GM12878 (cell line): ENCODE data around the gene TRAPPC3. TPM values are rescaled to one million over a fixed set of nuclear protein-coding genes. Genes with fewer than 3 reads are reported as not detected.

Experiments used
- ATAC-seq: fragments of 200-7000 bp; cut with Tn5 transposase; 3 replicates; pipeline ENCODE4 v1.9.1; 2020; ENCODE audit warnings: mild to moderate bottlenecking, moderate library complexity
- BruUV-seq: library from RNA; stranded (reverse); fragments of 400-500 nt; replicated peaks from 2 replicates; lab custom pipeline; 2021; lab: Mats Ljungman, UMichigan
- CTCF ChIA-PET: fragments of 300-600 bp; sonication (Branson Sonifier 250); formaldehyde crosslinking; extraction: SDS; loops from one replicate; lab custom pipeline; 2021; ENCODE audit warnings: inconsistent platforms; lab: Yijun Ruan, JAX
- POLR2A ChIA-PET: fragments of 350-600 bp; formaldehyde crosslinking; extraction: SDS; loops from one replicate; lab custom pipeline; 2021; ENCODE audit warnings: inconsistent platforms; lab: Charles Lee
- RAD21 ChIA-PET: fragments of 300-600 bp; sonication (Branson Sonifier 250); formaldehyde crosslinking; loops from one replicate; lab custom pipeline; 2023; ENCODE audit warnings: antibody characterized with exemption; ENCODE audit not compliant: unreplicated experiment; lab: Charles Lee
- SMC1A ChIA-PET: fragments of 300-600 bp; sonication (Branson Sonifier 250); formaldehyde crosslinking; loops from one replicate; lab custom pipeline; 2023; ENCODE audit not compliant: unreplicated experiment, uncharacterized antibody; lab: Charles Lee
- DNase-seq: peaks from one replicate; pipeline ENCODE4 v3.0.0-alpha.2; 2011; ENCODE audit warnings: low read depth, low spot score
- FAIRE-seq: peaks from 3 replicates; lab custom pipeline; 2011; peaks lifted over from hg19 to GRCh38; lab: Jason Lieb, UNC
- H2AFZ ChIP-seq: 2 replicates; pipeline ENCODE4 v1.6.0; 2011; ENCODE audit warnings: low read depth, low read length, control low read depth; ENCODE audit not compliant: control insufficient read depth
- H3K27ac ChIP-seq: 2 replicates; pipeline ENCODE4 v1.5.1; 2011; ENCODE audit warnings: control low read depth; ENCODE audit not compliant: control insufficient read depth, insufficient read depth
- H3K27me3 ChIP-seq, 2 experiments: replicated peaks in 1 of 2; 2 replicates each; pipeline versions ENCODE4 v1.6.0 to v1.6.1; 2011; ENCODE audit warnings: low read length in 1 of 2; ENCODE audit not compliant: control insufficient read depth in 2 of 2, insufficient read depth in 2 of 2
- H3K36me3 ChIP-seq, 2 experiments: 2 replicates each; pipeline ENCODE4 v1.5.1; 2011; ENCODE audit warnings: low read length in 1 of 2; ENCODE audit not compliant: control insufficient read depth in 2 of 2, insufficient read depth in 2 of 2
- H3K4me1 ChIP-seq: 2 replicates; pipeline ENCODE4 v1.6.1; 2011; ENCODE audit warnings: mild to moderate bottlenecking, low read length, moderate library complexity, mixed read lengths; ENCODE audit not compliant: control insufficient read depth, insufficient read depth
- H3K4me2 ChIP-seq: 2 replicates; pipeline ENCODE4 v1.6.0; 2011; ENCODE audit warnings: control low read depth; ENCODE audit not compliant: control insufficient read depth, insufficient read depth
- H3K4me3 ChIP-seq: fragments of 200-600 bp; sonication (generic); 2 replicates; pipeline ENCODE4 v1.5.1; 2016
- H3K79me2 ChIP-seq: 2 replicates; pipeline ENCODE4 v1.6.0; 2011; ENCODE audit warnings: low read length; ENCODE audit not compliant: control insufficient read depth, insufficient read depth
- H3K9ac ChIP-seq: 2 replicates; pipeline ENCODE4 v1.8.0; 2011; ENCODE audit warnings: low read length, control low read depth, mixed read lengths; ENCODE audit not compliant: control insufficient read depth, insufficient read depth
- H3K9me3 ChIP-seq: replicated peaks from 3 replicates; pipeline ENCODE4 v1.5.1; 2011; ENCODE audit warnings: mild to moderate bottlenecking, low read length; ENCODE audit not compliant: control insufficient read depth, insufficient read depth
- H4K20me1 ChIP-seq: 2 replicates; pipeline ENCODE4 v1.6.0; 2011; ENCODE audit not compliant: control insufficient read depth, insufficient read depth
- CBFB ChIP-seq: IDR thresholded peaks from 2 replicates; pipeline ENCODE4 v1.6.1; 2016; ENCODE audit warnings: antibody characterized with exemption, low read depth
- CREM ChIP-seq: IDR thresholded peaks from 2 replicates; pipeline ENCODE4 v1.6.1; 2014; ENCODE audit warnings: antibody characterized with exemption, low read depth
- DPF2 ChIP-seq: fragments of 450-650 bp; IDR thresholded peaks from 2 replicates; pipeline ENCODE4 v1.6.1; 2017; ENCODE audit warnings: mild to moderate bottlenecking
- EED ChIP-seq: sonication (generic); IDR thresholded peaks from 2 replicates; pipeline ENCODE4 v1.6.1; 2016; ENCODE audit warnings: antibody characterized with exemption, low read depth
- JUND ChIP-seq: IDR thresholded peaks from 2 replicates; pipeline ENCODE4 v1.6.1; 2012; ENCODE audit warnings: low read depth, mild to moderate bottlenecking, low read length, improper control_type of control experiment, moderate library complexity
- KAT2A ChIP-seq: conservative IDR thresholded peaks from 2 replicates; pipeline ENCODE4 v1.6.1; 2011; ENCODE audit warnings: low read depth, low read length; ENCODE audit not compliant: control insufficient read depth
- KDM1A ChIP-seq: fragments of 200-600 bp; sonication (generic); IDR thresholded peaks from 2 replicates; pipeline ENCODE4 v1.6.1; 2016; ENCODE audit warnings: borderline replicate concordance
- NR2C2 ChIP-seq: IDR thresholded peaks from 2 replicates; pipeline ENCODE4 v1.6.1; 2011; ENCODE audit warnings: borderline replicate concordance, low read depth; ENCODE audit not compliant: control insufficient read depth, insufficient read length
- POLR2A ChIP-seq: IDR thresholded peaks from 2 replicates; pipeline ENCODE4 v1.6.1; 2011; ENCODE audit warnings: low read depth, mild to moderate bottlenecking, low read length
- POU2F2 ChIP-seq: IDR thresholded peaks from 3 replicates; pipeline ENCODE4 v1.6.1; 2011; ENCODE audit warnings: low read depth, mild to moderate bottlenecking, low read length, borderline replicate concordance
- STAT3 ChIP-seq: IDR thresholded peaks from 2 replicates; pipeline ENCODE4 v1.6.1; 2011; ENCODE audit warnings: low read depth, low read length, improper control_type of control experiment
- TCF3 ChIP-seq: IDR thresholded peaks from 2 replicates; pipeline ENCODE4 v1.6.1; 2012; ENCODE audit warnings: low read depth, mild to moderate bottlenecking, low read length, borderline replicate concordance; ENCODE audit not compliant: insufficient read depth
- ZNF24 ChIP-seq: fragments of 450-650 bp; IDR thresholded peaks from 2 replicates; pipeline ENCODE4 v1.6.1; 2017; ENCODE audit warnings: antibody characterized with exemption, mild to moderate bottlenecking
- WGBS: methylation state at CpG from one replicate; pipeline ENCODE4 v1.1.6; 2016; ENCODE audit warnings: low lambda C conversion rate; ENCODE audit not compliant: insufficient replicate concordance, insufficient coverage; ENCODE audit errors: missing lambda C conversion rate; 5-methylcytosine and 5-hydroxymethylcytosine counted together
- in situ Hi-C: fragments of 300-500 bp; cut with MboI; formaldehyde crosslinking; loops from 9 replicates; pipeline ENCODE4 v1.14.3; 2018; ENCODE audit warnings: mixed read lengths
- intact Hi-C: fragments of 100-400 bp; cut with micrococcal nuclease; formaldehyde crosslinking; loops from one replicate; pipeline ENCODE4 v1.14.2; 2022; ENCODE audit not compliant: unreplicated experiment
- polyA plus RNA-seq, 11 experiments: library from polyadenylated mRNA; depleted of rRNA in 4 of 11; unstranded in 6 of 11; stranded (reverse) in 5 of 11; fragments of >200 nt; fragmentation: Nextera tagmentation in 4 of 11; fragmentation: Illumina TruSeq in 1 of 11; extraction: Ambion mirVana in 4 of 11; extraction: Trizol in 1 of 11; gene quantifications; 1 replicate in 1 of 11; 2 replicates in 10 of 11; pipeline versions ENCODE4 v1.2.1 to v1.2.3, GENCODE V29; 2011 to 2016; ENCODE audit warnings: inconsistent platforms in 2 of 11, missing spikeins in 2 of 11, low read depth in 1 of 11
- total RNA-seq, 4 experiments: library from RNA; depleted of rRNA in 3 of 4; stranded (reverse); fragments of >200 nt in 3 of 4; fragmentation: Illumina TruSeq in 1 of 4; extraction: Trizol in 1 of 4; gene quantifications; 2 replicates each; pipeline versions ENCODE4 v1.2.1 to v1.2.3, GENCODE V29; 2013 to 2021
- TF ChIP-seq, protein P1 (sequence below): fragments of 450-650 bp; IDR thresholded peaks from 2 replicates; pipeline ENCODE4 v1.6.1; 2017; ENCODE audit warnings: antibody characterized with exemption, mild to moderate bottlenecking, moderate library complexity
- TF ChIP-seq, protein P2 (sequence below): IDR thresholded peaks from 2 replicates; pipeline ENCODE4 v1.6.1; 2012; ENCODE audit warnings: low read depth, low read length, improper control_type of control experiment
- TF ChIP-seq, protein P3 (sequence below): fragments of 450-650 bp; IDR thresholded peaks from 2 replicates; pipeline ENCODE4 v1.6.1; 2016; ENCODE audit warnings: mild to moderate bottlenecking

TRAPPC3 gene
- total and polyA plus RNA-seq, 10 of the 15 experiments (the other 5 are each of a cell fraction or from before 2014, with no cell fraction given): 14.7 to 122 (median 70.5) TPM

DNA sequence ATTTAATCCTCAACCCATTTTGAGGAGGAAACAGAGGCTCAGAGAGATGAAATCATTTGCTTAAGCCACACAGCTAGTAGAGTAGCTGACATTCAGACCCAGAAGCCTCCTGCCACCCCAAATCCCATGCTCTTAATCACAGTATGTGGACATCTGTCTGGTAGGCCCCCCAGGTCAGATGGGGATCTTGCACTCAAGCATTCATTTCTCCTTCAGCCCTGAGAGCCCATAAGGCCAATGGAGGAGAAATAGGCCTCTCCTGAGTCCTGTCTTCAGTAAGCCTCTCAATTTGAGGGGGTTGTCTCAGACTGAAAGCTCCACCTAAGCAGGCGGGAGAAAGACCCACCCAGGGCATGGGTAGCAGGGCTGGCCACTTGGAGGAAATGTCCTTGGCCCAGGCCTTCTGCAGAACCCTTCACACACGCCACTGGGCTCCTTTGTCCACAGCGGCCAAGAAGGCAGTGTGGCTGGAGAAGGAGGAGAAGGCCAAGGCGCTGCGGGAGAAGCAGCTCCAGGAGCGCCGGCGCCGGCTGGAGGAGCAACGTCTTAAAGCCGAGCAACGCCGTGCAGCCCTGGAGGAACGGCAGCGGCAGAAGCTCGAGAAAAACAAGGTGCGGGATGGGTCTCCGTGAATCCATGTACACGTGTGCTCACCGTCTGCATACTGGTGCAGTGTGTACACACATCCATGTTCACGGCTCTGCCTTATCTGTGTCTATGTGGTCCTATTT, 22.9 kb upstream of the TRAPPC3 start:
- no peaks in the 10 kb centered on the region for H3K4me1 ChIP-seq
- no TSS peak for BruUV-seq
- H3K27ac ChIP-seq: no peak overlapping the region
- H4K20me1 ChIP-seq: no peaks in the 10 kb centered on the region; the same call in 1 of the 2 replicates
- no peak overlapping the region for H3K9ac ChIP-seq
- peaks cover 11% of the 10 kb centered on the region for H3K79me2 ChIP-seq
- H3K36me3 ChIP-seq: peaks cover 16 to 43% of the 10 kb centered on the region in 2 experiments
- RAD21 ChIA-PET: no interaction called here
- WGBS: 99% methylated on average over 21 of the region's 21 CpGs
- H3K4me2 ChIP-seq: no peak overlapping the region
- no peaks in the 10 kb centered on the region for H3K9me3 ChIP-seq
- in situ Hi-C loops: no loop called here
- H3K4me3 ChIP-seq: no peak overlapping the region
- intact Hi-C loops: no loop called here
- no peaks in the 10 kb centered on the region for H3K27me3 ChIP-seq
- POLR2A ChIA-PET: interaction anchor here (1.2 kb wide), 1 partner anchor 9 kb away, joined by 3 read pairs; no protein-coding TSS in a partner anchor
- FAIRE-seq (no peak), DNase-seq (no peak), ATAC-seq (no peak)
- CTCF ChIA-PET: interaction anchor here (1.0 to 1.6 kb wide), 3 partner anchors 14 to 22 kb away, joined by 3 to 4 read pairs (median 3); no protein-coding TSS in a partner anchor
- H2AFZ ChIP-seq: no peak overlapping the region
- SMC1A ChIA-PET: interaction anchor here (0.6 to 1.2 kb wide), 2 partner anchors 21 to 27 kb away, joined by 3 read pairs; no protein-coding TSS in a partner anchor
- TF ChIP-seq CBFB: no peak
- TF ChIP-seq ZNF24: no peak
- TF ChIP-seq EED: no peak
- TF ChIP-seq POU2F2: no peak
- TF ChIP-seq TCF3: no peak
- TF ChIP-seq POLR2A: no peak
- no peak for TF ChIP-seq STAT3
- TF ChIP-seq, protein P1, sequence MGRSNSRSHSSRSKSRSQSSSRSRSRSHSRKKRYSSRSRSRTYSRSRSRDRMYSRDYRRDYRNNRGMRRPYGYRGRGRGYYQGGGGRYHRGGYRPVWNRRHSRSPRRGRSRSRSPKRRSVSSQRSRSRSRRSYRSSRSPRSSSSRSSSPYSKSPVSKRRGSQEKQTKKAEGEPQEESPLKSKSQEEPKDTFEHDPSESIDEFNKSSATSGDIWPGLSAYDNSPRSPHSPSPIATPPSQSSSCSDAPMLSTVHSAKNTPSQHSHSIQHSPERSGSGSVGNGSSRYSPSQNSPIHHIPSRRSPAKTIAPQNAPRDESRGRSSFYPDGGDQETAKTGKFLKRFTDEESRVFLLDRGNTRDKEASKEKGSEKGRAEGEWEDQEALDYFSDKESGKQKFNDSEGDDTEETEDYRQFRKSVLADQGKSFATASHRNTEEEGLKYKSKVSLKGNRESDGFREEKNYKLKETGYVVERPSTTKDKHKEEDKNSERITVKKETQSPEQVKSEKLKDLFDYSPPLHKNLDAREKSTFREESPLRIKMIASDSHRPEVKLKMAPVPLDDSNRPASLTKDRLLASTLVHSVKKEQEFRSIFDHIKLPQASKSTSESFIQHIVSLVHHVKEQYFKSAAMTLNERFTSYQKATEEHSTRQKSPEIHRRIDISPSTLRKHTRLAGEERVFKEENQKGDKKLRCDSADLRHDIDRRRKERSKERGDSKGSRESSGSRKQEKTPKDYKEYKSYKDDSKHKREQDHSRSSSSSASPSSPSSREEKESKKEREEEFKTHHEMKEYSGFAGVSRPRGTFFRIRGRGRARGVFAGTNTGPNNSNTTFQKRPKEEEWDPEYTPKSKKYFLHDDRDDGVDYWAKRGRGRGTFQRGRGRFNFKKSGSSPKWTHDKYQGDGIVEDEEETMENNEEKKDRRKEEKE: no peak
- TF ChIP-seq DPF2: no peak
- TF ChIP-seq KDM1A: no peak
- no peak for TF ChIP-seq KAT2A
- no peak for TF ChIP-seq NR2C2
- TF ChIP-seq JUND: no peak
- TF ChIP-seq, protein P2, sequence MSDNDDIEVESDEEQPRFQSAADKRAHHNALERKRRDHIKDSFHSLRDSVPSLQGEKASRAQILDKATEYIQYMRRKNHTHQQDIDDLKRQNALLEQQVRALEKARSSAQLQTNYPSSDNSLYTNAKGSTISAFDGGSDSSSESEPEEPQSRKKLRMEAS: no peak
- TF ChIP-seq CREM: no peak
- TF ChIP-seq, protein P3, sequence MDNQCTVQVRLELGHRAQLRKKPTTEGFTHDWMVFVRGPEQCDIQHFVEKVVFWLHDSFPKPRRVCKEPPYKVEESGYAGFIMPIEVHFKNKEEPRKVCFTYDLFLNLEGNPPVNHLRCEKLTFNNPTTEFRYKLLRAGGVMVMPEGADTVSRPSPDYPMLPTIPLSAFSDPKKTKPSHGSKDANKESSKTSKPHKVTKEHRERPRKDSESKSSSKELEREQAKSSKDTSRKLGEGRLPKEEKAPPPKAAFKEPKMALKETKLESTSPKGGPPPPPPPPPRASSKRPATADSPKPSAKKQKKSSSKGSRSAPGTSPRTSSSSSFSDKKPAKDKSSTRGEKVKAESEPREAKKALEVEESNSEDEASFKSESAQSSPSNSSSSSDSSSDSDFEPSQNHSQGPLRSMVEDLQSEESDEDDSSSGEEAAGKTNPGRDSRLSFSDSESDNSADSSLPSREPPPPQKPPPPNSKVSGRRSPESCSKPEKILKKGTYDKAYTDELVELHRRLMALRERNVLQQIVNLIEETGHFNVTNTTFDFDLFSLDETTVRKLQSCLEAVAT: no peak
